ENCODE measurements around the gene SGMS1.
A peak's percentile ranks its signal among the peaks of the same experiment; 100 is the strongest.

Gene SGMS1

DNA sequence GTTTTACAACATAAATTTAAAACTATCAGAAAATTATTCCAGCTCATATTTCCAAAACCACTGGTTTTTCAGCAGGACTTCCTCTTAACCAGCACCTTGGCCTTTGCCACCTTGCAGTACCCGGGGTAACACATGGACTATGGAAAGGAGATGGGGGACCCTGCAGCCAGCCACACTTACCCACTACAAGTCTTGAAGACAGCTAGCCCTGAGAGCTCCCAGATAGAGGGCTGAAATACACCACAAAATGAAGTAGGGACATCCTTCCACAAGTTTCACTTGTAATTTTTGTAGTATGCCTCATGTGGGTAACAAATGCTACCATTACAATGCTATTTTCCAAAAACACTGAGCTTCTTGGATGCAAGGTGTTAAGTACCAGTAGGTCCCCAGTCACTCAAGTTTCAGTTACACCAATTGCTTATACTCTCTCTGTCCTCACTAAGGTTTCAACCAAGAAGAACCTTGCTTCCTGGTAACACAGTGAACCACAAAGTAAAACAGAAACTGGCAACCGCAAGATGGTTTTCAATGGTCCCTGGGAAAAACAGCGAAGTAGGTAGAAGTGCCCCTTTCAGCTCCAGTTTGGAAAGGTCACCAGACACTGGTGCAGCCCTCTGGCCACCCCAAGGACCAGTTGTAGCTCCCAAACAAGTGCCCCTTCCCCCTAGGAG lies 110.9 kb downstream of the SGMS1 start:
- TF ChIP-seq CTCF (IDR thresholded peaks at IDR 0.05; ENCODE audit: low read length, missing control alignments) = no peak
- no peak for DNase-seq (ENCODE audit: low read depth)
- H3K4me3 ChIP-seq (replicated peaks; ENCODE audit: low read depth, low read length) = no peak overlapping the region

GRCh38 chr10:50512214-50512595 lies 111.6 kb downstream of the SGMS1 start:
- TF ChIP-seq CTCF (IDR thresholded peaks at IDR 0.05; ENCODE audit: low read length, missing control alignments) = no peak
- H3K4me3 ChIP-seq (replicated peaks; ENCODE audit: low read depth, low read length) = no peak overlapping the region
- DNase-seq (ENCODE audit: low read depth) = peak; percentile 20

GRCh38 chr10:50511492-50512213 lies 112.1 kb downstream of the SGMS1 start:
- DNase-seq (ENCODE audit: low read depth) = peak; percentile 22
- no peak for TF ChIP-seq CTCF (IDR thresholded peaks at IDR 0.05; ENCODE audit: low read length, missing control alignments)
- no peak overlapping the region for H3K4me3 ChIP-seq (replicated peaks; ENCODE audit: low read depth, low read length)

DNA sequence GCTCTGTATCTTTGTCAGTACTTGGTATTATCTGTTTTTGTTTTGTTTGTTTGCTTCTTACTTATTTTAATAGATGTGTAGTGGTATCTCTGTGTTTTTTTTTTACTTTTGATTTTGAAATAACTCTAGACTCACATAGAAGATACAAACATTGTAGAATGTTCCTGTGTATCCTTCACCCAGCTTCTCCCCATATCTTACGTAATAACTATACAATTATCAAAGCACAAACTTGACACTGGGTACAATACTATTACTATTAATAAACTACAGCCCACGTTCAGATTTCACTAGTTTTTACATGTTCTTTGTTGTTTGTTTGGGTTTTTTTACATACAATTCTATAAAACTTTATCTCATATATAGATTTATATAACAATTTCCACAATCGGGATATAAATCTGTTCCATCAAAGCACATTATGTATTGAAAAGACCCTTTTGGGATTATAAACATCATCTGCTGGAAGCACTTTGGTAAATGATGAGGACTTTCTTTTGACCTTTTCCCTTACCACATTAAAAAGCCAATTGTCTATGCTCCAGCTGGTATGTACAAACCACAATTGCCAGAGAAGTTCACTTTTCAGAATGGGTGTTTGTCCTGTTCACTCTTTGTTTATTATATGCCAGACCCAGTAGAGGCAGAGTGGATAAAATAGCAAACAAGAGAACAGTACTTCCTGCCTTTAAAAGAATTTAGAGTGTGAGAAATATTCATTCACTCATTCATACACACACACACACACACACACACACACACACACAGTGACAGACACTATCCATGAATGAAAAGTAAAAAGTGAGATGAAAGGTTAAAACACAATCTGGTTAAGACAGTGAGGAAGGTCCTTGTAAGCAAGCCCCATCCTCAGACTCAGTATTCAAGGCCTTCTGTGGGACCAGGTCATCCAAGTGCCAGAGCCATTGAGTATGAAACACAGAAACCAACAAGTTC lies 113.0 kb downstream of the SGMS1 start:
- no peak for DNase-seq (ENCODE audit: low read depth)
- no peak overlapping the region for H3K4me3 ChIP-seq (replicated peaks; ENCODE audit: low read depth, low read length)
- no peak for TF ChIP-seq CTCF (IDR thresholded peaks at IDR 0.05; ENCODE audit: low read length, missing control alignments)

DNA sequence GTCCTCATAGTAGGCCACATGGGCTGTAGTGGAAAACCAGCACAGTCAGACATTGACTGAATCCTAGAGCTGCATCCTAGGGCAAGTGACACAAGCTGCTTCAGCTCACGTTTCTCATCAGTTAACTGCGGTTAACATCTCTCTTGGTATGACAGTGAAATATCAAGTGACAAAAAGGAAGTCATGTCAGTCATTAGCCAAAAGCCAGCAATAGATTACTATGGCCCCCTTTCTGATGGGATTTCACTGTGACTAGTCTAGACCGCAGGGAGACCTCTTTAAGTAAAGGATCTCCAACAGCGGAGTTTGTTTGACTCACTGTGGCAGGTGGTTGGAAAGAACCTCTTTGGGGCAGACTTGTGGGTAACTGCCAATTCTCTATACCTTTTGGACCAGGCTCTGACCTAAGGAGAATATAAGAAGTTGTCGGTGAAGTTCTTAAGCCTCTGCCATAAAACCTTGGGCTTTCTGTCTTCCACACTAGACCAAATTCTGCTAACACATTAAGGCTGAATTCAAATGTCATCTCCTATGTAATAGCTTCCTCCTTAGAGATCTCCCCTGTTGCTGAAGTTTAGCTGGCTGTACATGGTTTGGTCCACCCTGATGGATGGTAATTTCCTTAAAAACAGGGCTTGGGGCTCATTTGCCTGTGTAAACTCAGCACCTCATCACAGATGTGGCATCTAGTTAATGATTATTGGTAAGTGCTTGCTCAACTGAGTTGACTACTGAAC lies 115.3 kb downstream of the SGMS1 start:
- H3K4me3 ChIP-seq (replicated peaks; ENCODE audit: low read depth, low read length) = no peak overlapping the region
- no peak for DNase-seq (ENCODE audit: low read depth)
- no peak for TF ChIP-seq CTCF (IDR thresholded peaks at IDR 0.05; ENCODE audit: low read length, missing control alignments)

DNA sequence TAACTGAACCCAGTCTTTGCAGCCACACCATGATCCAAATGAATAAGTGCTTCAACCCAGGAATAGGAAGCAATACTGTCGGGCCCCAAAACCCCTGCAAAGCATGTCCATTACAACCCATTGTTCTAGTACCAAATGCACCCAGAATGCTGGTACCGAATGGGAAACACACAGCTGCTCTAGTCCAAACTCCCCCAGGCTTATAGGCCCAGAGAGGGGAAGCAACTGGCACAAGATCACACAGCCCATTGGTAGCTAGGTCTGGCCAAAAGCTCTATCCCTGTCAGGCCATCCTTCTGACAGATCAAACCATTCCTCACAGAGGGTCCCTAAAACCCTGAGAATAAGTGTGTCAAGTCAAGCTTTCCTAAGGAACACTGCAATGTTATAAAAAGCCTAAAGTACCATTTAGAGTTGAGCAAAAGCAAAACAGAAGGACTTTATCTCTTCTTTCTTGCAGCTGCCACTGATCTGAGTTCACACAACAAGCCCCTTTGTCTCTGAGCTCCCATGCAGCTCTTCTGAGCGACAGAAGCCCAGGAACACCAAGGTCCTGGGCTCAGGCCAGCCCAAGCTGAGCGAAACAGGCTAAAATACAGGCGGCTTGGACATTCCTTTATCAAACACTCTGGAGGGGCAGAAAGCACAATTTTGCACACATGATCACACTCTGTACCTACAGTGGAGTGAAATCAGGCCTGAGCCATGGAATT lies 116.7 kb downstream of the SGMS1 start:
- no peak for DNase-seq (ENCODE audit: low read depth)
- no peak for TF ChIP-seq CTCF (IDR thresholded peaks at IDR 0.05; ENCODE audit: low read length, missing control alignments)

More for the DNA sequence above, 116.7 kb downstream of the SGMS1 start:
- no peak overlapping the region for H3K4me3 ChIP-seq (replicated peaks; ENCODE audit: low read depth, low read length)

All from fibroblast of pulmonary artery (primary cell).